ENCODE results near the gene NALCN. TPM values are rescaled to one million over a fixed set of nuclear protein-coding genes. Genes with fewer than 3 reads are reported as not detected.

The NALCN gene
- total RNA-seq, 1 donor from 2014 or later, result 1.1 TPM

DNA sequence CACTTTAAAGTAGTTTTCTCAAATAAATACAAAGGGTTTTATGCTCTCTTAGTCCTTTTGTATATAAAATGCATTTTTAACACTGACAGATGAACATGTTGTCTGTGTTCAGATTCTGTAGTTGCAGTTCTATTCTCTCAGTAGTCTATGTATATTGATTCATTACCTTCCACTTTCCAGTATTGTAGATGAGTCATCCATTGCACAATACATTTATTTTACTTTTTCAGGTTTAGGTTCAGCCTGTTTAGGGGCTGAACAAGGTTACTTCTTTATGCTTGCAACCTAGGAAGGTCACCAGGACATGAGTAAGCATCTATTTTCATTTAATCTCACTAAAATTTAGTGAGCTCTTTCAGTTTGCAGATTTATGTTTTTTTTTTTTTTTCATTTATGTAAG lies 173.6 kb downstream of the NALCN start:
- no peak for FAIRE-seq

DNA sequence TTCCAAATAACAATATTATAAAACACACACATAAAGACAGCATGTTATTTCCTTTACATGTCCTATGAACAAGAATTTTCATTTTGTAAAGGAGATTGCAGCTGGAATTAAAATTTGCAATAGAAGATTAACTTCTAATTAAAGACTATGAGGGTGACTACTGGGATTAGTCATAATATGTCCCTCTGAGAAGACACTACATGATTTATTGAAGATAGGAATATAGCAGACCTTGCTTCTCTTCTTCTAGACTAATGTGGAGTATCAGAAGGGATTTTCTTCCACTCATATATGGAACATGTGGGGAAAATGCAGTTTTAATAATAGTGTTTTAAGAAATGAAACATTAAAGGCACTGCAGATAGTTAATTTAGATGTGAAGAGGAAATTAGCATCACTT lies 177.8 kb downstream of the NALCN start:
- no peak overlapping the region for H3K4me3 Mint-ChIP-seq (ENCODE audit: unreplicated experiment)
- H3K9me3 Mint-ChIP-seq (ENCODE audit: unreplicated experiment), result no peaks in the 10 kb centered on the region
- no peaks in the 10 kb centered on the region for H3K27me3 Mint-ChIP-seq (ENCODE audit: low read depth, unreplicated experiment)
- FAIRE-seq (no peak), DNase-seq (ENCODE audit: low read depth) (no peak)
- Histone ChIP-seq H3K4me1 (ENCODE audit: insufficient read depth, low read length) (no peaks in the 10 kb centered on the region), H3K27ac (ENCODE audit: low read depth, low read length) (no peak overlapping the region), H3K36me3 (ENCODE audit: insufficient read depth, low read length) (no peaks in the 10 kb centered on the region), H3K4me3 (ENCODE audit: insufficient read depth, low read depth, low read length) (no peak overlapping the region), H3K27me3 (ENCODE audit: insufficient read depth, low read length) (no peaks in the 10 kb centered on the region), H2AFZ (ENCODE audit: low read depth, low read length) (no peak overlapping the region), H4K20me1 (ENCODE audit: insufficient read depth, low read length) (no peaks in the 10 kb centered on the region), H3K79me2 (ENCODE audit: insufficient read depth, low read length) (no peaks in the 10 kb centered on the region), H3K4me2 (ENCODE audit: low read length) (no peak overlapping the region), H3K9ac (ENCODE audit: low read length) (no peak overlapping the region), H3K9me3 (ENCODE audit: insufficient read depth, low read depth, low read length) (no peaks in the 10 kb centered on the region)
- H3K4me1 Mint-ChIP-seq (ENCODE audit: low read depth, unreplicated experiment), result no peaks in the 10 kb centered on the region
- no peaks in the 10 kb centered on the region for H3K36me3 Mint-ChIP-seq (ENCODE audit: low read depth, unreplicated experiment)
- no peak overlapping the region for H3K27ac Mint-ChIP-seq (ENCODE audit: unreplicated experiment)
- no peak for TF ChIP-seq EZH2 (IDR thresholded peaks at IDR 0.05; ENCODE audit: insufficient read depth, low read length)
- TF ChIP-seq, protein P1, sequence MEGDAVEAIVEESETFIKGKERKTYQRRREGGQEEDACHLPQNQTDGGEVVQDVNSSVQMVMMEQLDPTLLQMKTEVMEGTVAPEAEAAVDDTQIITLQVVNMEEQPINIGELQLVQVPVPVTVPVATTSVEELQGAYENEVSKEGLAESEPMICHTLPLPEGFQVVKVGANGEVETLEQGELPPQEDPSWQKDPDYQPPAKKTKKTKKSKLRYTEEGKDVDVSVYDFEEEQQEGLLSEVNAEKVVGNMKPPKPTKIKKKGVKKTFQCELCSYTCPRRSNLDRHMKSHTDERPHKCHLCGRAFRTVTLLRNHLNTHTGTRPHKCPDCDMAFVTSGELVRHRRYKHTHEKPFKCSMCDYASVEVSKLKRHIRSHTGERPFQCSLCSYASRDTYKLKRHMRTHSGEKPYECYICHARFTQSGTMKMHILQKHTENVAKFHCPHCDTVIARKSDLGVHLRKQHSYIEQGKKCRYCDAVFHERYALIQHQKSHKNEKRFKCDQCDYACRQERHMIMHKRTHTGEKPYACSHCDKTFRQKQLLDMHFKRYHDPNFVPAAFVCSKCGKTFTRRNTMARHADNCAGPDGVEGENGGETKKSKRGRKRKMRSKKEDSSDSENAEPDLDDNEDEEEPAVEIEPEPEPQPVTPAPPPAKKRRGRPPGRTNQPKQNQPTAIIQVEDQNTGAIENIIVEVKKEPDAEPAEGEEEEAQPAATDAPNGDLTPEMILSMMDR (IDR thresholded peaks at IDR 0.05; ENCODE audit: insufficient read depth, low read depth, low read length), result no peak

More for the DNA sequence above, 173.6 kb downstream of the NALCN start:
- no peak overlapping the region for H3K9ac ChIP-seq (ENCODE audit: low read length)
- no peak overlapping the region for H2AFZ ChIP-seq (ENCODE audit: low read depth, low read length)
- H3K4me2 ChIP-seq (ENCODE audit: low read length), result no peak overlapping the region
- no peak overlapping the region for H3K4me3 ChIP-seq (ENCODE audit: insufficient read depth, low read depth, low read length)
- no peaks in the 10 kb centered on the region for H3K27me3 Mint-ChIP-seq (ENCODE audit: low read depth, unreplicated experiment)
- no peaks in the 10 kb centered on the region for H4K20me1 ChIP-seq (ENCODE audit: insufficient read depth, low read length)
- TF ChIP-seq, protein P1 (IDR thresholded peaks at IDR 0.05; ENCODE audit: insufficient read depth, low read depth, low read length), result no peak
- TF ChIP-seq EZH2 (IDR thresholded peaks at IDR 0.05; ENCODE audit: insufficient read depth, low read length), result no peak
- no peaks in the 10 kb centered on the region for H3K36me3 ChIP-seq (ENCODE audit: insufficient read depth, low read length)
- no peaks in the 10 kb centered on the region for H3K9me3 Mint-ChIP-seq (ENCODE audit: unreplicated experiment)
- peaks cover 1% of the 10 kb centered on the region for H3K36me3 Mint-ChIP-seq (ENCODE audit: low read depth, unreplicated experiment)
- no peaks in the 10 kb centered on the region for H3K79me2 ChIP-seq (ENCODE audit: insufficient read depth, low read length)
- H3K27ac Mint-ChIP-seq (ENCODE audit: unreplicated experiment), result no peak overlapping the region
- DNase-seq (ENCODE audit: low read depth), result no peak
- H3K9me3 ChIP-seq (ENCODE audit: insufficient read depth, low read depth, low read length), result no peaks in the 10 kb centered on the region
- no peak overlapping the region for H3K4me3 Mint-ChIP-seq (ENCODE audit: unreplicated experiment)
- H3K27ac ChIP-seq (ENCODE audit: low read depth, low read length), result no peak overlapping the region
- H3K4me1 ChIP-seq (ENCODE audit: insufficient read depth, low read length), result no peaks in the 10 kb centered on the region
- H3K4me1 Mint-ChIP-seq (ENCODE audit: low read depth, unreplicated experiment), result peaks cover 3% of the 10 kb centered on the region
- H3K27me3 ChIP-seq (ENCODE audit: insufficient read depth, low read length), result no peaks in the 10 kb centered on the region

DNA sequence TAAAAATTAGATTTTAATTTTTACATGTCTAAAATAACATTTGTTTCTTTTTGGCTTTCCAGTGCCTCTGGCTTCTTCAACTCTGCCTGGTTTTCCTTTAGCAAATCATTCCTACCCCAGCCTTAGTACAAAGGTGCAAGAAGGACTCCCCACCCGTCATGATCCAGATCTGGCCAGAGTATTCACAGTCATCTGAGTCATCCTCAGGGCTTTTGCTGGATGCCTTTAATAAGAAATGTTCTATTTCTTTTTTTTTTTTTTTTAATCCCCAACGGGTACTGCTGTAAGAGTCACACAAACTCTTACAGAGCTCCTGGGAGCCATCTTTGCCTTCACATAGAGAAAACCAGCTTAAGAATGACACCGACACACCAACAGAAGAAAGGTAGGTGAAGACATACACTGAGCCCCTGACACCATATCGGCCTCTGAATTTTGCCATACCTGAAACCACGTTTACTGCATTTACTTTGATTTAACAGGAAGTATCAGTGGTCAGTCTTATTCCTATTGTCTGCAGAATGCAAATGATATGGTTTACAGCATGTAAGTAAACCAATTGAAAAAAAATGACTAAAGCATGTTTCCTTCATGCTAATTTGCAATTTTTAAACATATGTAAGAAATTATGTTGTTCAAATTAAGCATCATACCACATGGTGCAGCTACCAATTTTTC lies 184.4 kb downstream of the NALCN start:
- FAIRE-seq, result no peak
- H3K9ac ChIP-seq (ENCODE audit: low read length), result no peak overlapping the region
- Mint-ChIP-seq H3K27ac (ENCODE audit: unreplicated experiment) (no peak overlapping the region), H3K4me3 (ENCODE audit: unreplicated experiment) (no peak overlapping the region), H3K36me3 (ENCODE audit: low read depth, unreplicated experiment) (no peaks in the 10 kb centered on the region), H3K9me3 (ENCODE audit: unreplicated experiment) (peaks cover 2% of the 10 kb centered on the region), H3K4me1 (ENCODE audit: low read depth, unreplicated experiment) (no peaks in the 10 kb centered on the region), H3K27me3 (ENCODE audit: low read depth, unreplicated experiment) (no peaks in the 10 kb centered on the region)
- no peak overlapping the region for H3K27ac ChIP-seq (ENCODE audit: low read depth, low read length)
- H3K9me3 ChIP-seq (ENCODE audit: insufficient read depth, low read depth, low read length), result no peaks in the 10 kb centered on the region
- no peaks in the 10 kb centered on the region for H3K27me3 ChIP-seq (ENCODE audit: insufficient read depth, low read length)
- H3K79me2 ChIP-seq (ENCODE audit: insufficient read depth, low read length), result no peaks in the 10 kb centered on the region
- no peaks in the 10 kb centered on the region for H4K20me1 ChIP-seq (ENCODE audit: insufficient read depth, low read length)
- no peak overlapping the region for H2AFZ ChIP-seq (ENCODE audit: low read depth, low read length)
- H3K4me3 ChIP-seq (ENCODE audit: insufficient read depth, low read depth, low read length), result no peak overlapping the region
- TF ChIP-seq, protein P1 (IDR thresholded peaks at IDR 0.05; ENCODE audit: insufficient read depth, low read depth, low read length), result no peak
- no peak for TF ChIP-seq EZH2 (IDR thresholded peaks at IDR 0.05; ENCODE audit: insufficient read depth, low read length)
- DNase-seq (ENCODE audit: low read depth), result no peak
- H3K36me3 ChIP-seq (ENCODE audit: insufficient read depth, low read length), result no peaks in the 10 kb centered on the region
- no peak overlapping the region for H3K4me2 ChIP-seq (ENCODE audit: low read length)
- no peaks in the 10 kb centered on the region for H3K4me1 ChIP-seq (ENCODE audit: insufficient read depth, low read length)

Data from astrocyte (in vitro differentiated cells and primary cell).